Epithelial cell of esophagus (primary cell): Measurements from ENCODE around the gene MAP3K4.

Experiments
- DNase-seq: peaks from one replicate; pipeline ENCODE4 v3.0.0; 2010; ENCODE audit warnings: low read depth
- H3K4me3 ChIP-seq: 2 replicates; pipeline ENCODE4 v1.5.1; 2011; ENCODE audit warnings: mild to moderate bottlenecking, low read length, control low read depth
- CTCF ChIP-seq: IDR thresholded peaks from 2 replicates; pipeline ENCODE4 v1.5.1; 2011; ENCODE audit warnings: low read depth, mild to moderate bottlenecking, low read length, control low read depth, inconsistent platforms; ENCODE audit not compliant: insufficient read depth; ENCODE audit errors: missing control alignments

The MAP3K4 gene

GRCh38 chr6:161100072-161100471, 108.5 kb downstream of the MAP3K4 start:
- no peak for TF ChIP-seq CTCF
- DNase-seq, result no peak
- H3K4me3 ChIP-seq, result no peak overlapping the region

GRCh38 chr6:161101517-161101916, 109.9 kb downstream of the MAP3K4 start:
- no peak for DNase-seq
- no peak overlapping the region for H3K4me3 ChIP-seq
- peak; percentile 30 for TF ChIP-seq CTCF

- H3K4me3 ChIP-seq, result no peak overlapping the region
- TF ChIP-seq CTCF, result no peak
- DNase-seq, result no peak
Measured at GRCh38 chr6:161103475-161103874, 111.9 kb downstream of the MAP3K4 start.

GRCh38 chr6:161104966-161105365, 113.4 kb downstream of the MAP3K4 start:
- no peak for TF ChIP-seq CTCF
- DNase-seq, result peak; percentile 43
- no peak overlapping the region for H3K4me3 ChIP-seq

GRCh38 chr6:161105408-161105807, 113.8 kb downstream of the MAP3K4 start:
- no peak for TF ChIP-seq CTCF
- peak; percentile 69 for DNase-seq
- H3K4me3 ChIP-seq, result no peak overlapping the region

- TF ChIP-seq CTCF, result no peak
- no peak overlapping the region for H3K4me3 ChIP-seq
- DNase-seq, result no peak
Measured at GRCh38 chr6:161107779-161108730, 116.5 kb downstream of the MAP3K4 start.

- no peak for DNase-seq
- H3K4me3 ChIP-seq, result no peak overlapping the region
- no peak for TF ChIP-seq CTCF
Measured at GRCh38 chr6:161108916-161109315, 117.3 kb downstream of the MAP3K4 start.
